Prostate gland (tissue), 2 donors: ENCODE measurements around the gene MINK1.

Experiments
- POLR2A ChIP-seq: fragments of 450-650 bp; IDR thresholded peaks from one replicate; pipeline ENCODE4 v1.6.1; 2016; ENCODE audit warnings: antibody characterized with exemption, mild to moderate bottlenecking
- POLR2AphosphoS5 ChIP-seq: sonication (generic); formaldehyde crosslinking; IDR thresholded peaks from one replicate; pipeline ENCODE4 v1.6.1; 2017; ENCODE audit warnings: antibody characterized with exemption
- TF ChIP-seq, protein P1 (sequence below), 4 experiments: fragments of 200-600 bp in 2 of 4; fragments of 450-650 bp in 2 of 4; sonication (generic) in 2 of 4; IDR thresholded peaks; 1 replicate in 3 of 4; 2 replicates in 1 of 4; pipeline ENCODE4 v1.5.1; 2016 to 2019; ENCODE audit warnings: antibody characterized with exemption in 4 of 4, mild to moderate bottlenecking in 2 of 4, moderate library complexity in 2 of 4

GRCh38 chr17:4939546-4939795 is 106.3 kb downstream of the MINK1 start:
- TF ChIP-seq, protein P1, sequence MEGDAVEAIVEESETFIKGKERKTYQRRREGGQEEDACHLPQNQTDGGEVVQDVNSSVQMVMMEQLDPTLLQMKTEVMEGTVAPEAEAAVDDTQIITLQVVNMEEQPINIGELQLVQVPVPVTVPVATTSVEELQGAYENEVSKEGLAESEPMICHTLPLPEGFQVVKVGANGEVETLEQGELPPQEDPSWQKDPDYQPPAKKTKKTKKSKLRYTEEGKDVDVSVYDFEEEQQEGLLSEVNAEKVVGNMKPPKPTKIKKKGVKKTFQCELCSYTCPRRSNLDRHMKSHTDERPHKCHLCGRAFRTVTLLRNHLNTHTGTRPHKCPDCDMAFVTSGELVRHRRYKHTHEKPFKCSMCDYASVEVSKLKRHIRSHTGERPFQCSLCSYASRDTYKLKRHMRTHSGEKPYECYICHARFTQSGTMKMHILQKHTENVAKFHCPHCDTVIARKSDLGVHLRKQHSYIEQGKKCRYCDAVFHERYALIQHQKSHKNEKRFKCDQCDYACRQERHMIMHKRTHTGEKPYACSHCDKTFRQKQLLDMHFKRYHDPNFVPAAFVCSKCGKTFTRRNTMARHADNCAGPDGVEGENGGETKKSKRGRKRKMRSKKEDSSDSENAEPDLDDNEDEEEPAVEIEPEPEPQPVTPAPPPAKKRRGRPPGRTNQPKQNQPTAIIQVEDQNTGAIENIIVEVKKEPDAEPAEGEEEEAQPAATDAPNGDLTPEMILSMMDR (IDR thresholded peaks at IDR 0.05): no peak
- TF ChIP-seq POLR2AphosphoS5 (no peak), POLR2A (no peak)
